Sigmoid colon (tissue), 7 donors: Measurements from ENCODE around the gene MARCHF6. TPM values are rescaled to one million over a fixed set of nuclear protein-coding genes. Genes with fewer than 3 reads are reported as not detected.
"Not testable (repeated sequence)": the region's sequence is repeated elsewhere in the genome, so short reads cannot be mapped to it uniquely, and the experiment has no call there.

Experiments
- DNase-seq: peaks from one replicate; pipeline ENCODE4 v3.0.0-alpha.2; 2019
- H3K27ac ChIP-seq, 4 donors: fragments of 200-600 bp; sonication (generic); one replicate each; pipeline ENCODE4 v1.5.1; 2016 to 2019; ENCODE audit warnings: mild to moderate bottlenecking in 1 of 4
- H3K27me3 ChIP-seq, 3 donors: fragments of 200-600 bp; sonication (generic); one replicate each; pipeline ENCODE4 v1.5.1; 2019; ENCODE audit warnings: mild to moderate bottlenecking in 1 of 3
- H3K36me3 ChIP-seq, 4 donors: fragments of 200-600 bp; sonication (generic); one replicate each; pipeline ENCODE4 v1.5.1; 2016 to 2019
- H3K4me1 ChIP-seq, 4 donors: fragments of 200-600 bp; sonication (generic); one replicate each; pipeline ENCODE4 v1.5.1; 2017 to 2019
- H3K4me3 ChIP-seq, 4 donors: fragments of 200-600 bp; sonication (generic); one replicate each; pipeline ENCODE4 v1.5.1; 2017 to 2019; ENCODE audit warnings: mild to moderate bottlenecking in 2 of 4, moderate library complexity in 1 of 4
- H3K9me3 ChIP-seq, 4 donors: fragments of 200-600 bp in 3 of 4; sonication (generic) in 3 of 4; one replicate each; pipeline versions ENCODE4 v1.5.1 to v1.6.1; 2013 to 2019
- CTCF ChIP-seq, 4 experiments: fragments of 450-650 bp in 3 of 4; fragments of 200-600 bp in 1 of 4; IDR thresholded peaks; one replicate each; pipeline ENCODE4 v1.5.1; 2016 to 2019; ENCODE audit warnings: antibody characterized with exemption in 4 of 4, mild to moderate bottlenecking in 3 of 4, moderate library complexity in 2 of 4
- EP300 ChIP-seq, 4 donors: sonication (generic); formaldehyde crosslinking; IDR thresholded peaks; one replicate each; pipeline ENCODE4 v1.6.1; 2017; ENCODE audit warnings: antibody characterized with exemption in 4 of 4
- POLR2A ChIP-seq, 2 donors: fragments of 450-650 bp; IDR thresholded peaks; one replicate each; pipeline ENCODE4 v1.6.1; 2016; ENCODE audit warnings: antibody characterized with exemption in 2 of 2, mild to moderate bottlenecking in 2 of 2, moderate library complexity in 2 of 2
- POLR2AphosphoS5 ChIP-seq, 4 donors: sonication (generic); formaldehyde crosslinking; IDR thresholded peaks; one replicate each; pipeline ENCODE4 v1.6.1; 2017; ENCODE audit warnings: antibody characterized with exemption in 4 of 4
- WGBS, 2 donors: extraction: QIAGEN DNeasy Blood & Tissue Kit; methylation state at CpG; one replicate each; pipeline ENCODE4 v1.1.7; 2013; 5-methylcytosine and 5-hydroxymethylcytosine counted together
- intact Hi-C: fragments of 100-400 bp; cut with DNase I; formaldehyde crosslinking; loops from one replicate; pipeline ENCODE4 v1.15.1; 2023
- polyA plus RNA-seq, 3 donors: library from polyadenylated mRNA; stranded (reverse); fragments of 200-250 nt; gene quantifications; one replicate each; pipeline ENCODE4 v1.2.3, GENCODE V29; 2013
- total RNA-seq, 4 donors: library from RNA; depleted of rRNA; stranded (reverse); fragments of >200 nt; gene quantifications; one replicate each; pipeline ENCODE4 v1.1.0, GENCODE V29; 2016
- donor health status: healthy with polysubstance abuse.
- donor health status: Bipolar disorder and iron deficiency.
- donor health status: healthy.

Gene MARCHF6
- total and polyA plus RNA-seq, 7 donors = 6.0 to 108 (median 77.0) TPM

GRCh38 chr5:10306806-10307205, 46.7 kb upstream of the MARCHF6 start:
- no peaks in the 10 kb centered on the region for H3K9me3 ChIP-seq
- peaks cover 0 to 19% (median 12%) of the 10 kb centered on the region in 4 donors for H3K4me1 ChIP-seq
- peak overlapping the region; percentile 79 to 85 (median 84) for H3K27ac ChIP-seq
- TF ChIP-seq POLR2AphosphoS5 (IDR thresholded peaks at IDR 0.05) = no peak
- no peak for TF ChIP-seq POLR2A (IDR thresholded peaks at IDR 0.05)
- TF ChIP-seq CTCF (IDR thresholded peaks at IDR 0.05) = no peak
- TF ChIP-seq EP300 (IDR thresholded peaks at IDR 0.05) = no peak
- no peaks in the 10 kb centered on the region for H3K27me3 ChIP-seq
- H3K36me3 ChIP-seq = no peaks in the 10 kb centered on the region
- H3K4me3 ChIP-seq = peak overlapping the region; percentile 55 to 75 (median 64)
- DNase-seq = no peak
- intact Hi-C loops = loop anchor here (5.0 kb wide), 1 partner anchor 45 kb away; the partner anchor contains the start of gene MARCHF6
- WGBS, 2 donors = 16 to 54% methylated on average over 8 of the region's 8 CpGs

- H3K27ac ChIP-seq = peak within 1 kb of the TSS; percentile 79 to 85 (median 84)
- H3K4me1 ChIP-seq = peaks cover 0 to 14% (median 11%) of the 10 kb centered on the region in 4 donors
- TF ChIP-seq CTCF (IDR thresholded peaks at IDR 0.05) (no peak), POLR2AphosphoS5 (IDR thresholded peaks at IDR 0.05) (no peak), EP300 (IDR thresholded peaks at IDR 0.05) (no peak), POLR2A (IDR thresholded peaks at IDR 0.05) (no peak)
- H3K36me3 ChIP-seq = no peaks in the 10 kb centered on the region
- no peaks in the 10 kb centered on the region for H3K9me3 ChIP-seq
- intact Hi-C loops = loop anchor here (5.0 kb wide), 1 partner anchor 45 kb away; the partner anchor contains the start of gene MARCHF6
- peak; percentile 69 for DNase-seq
- no peaks in the 10 kb centered on the region for H3K27me3 ChIP-seq
- peak within 1 kb of the TSS; percentile 55 to 75 (median 64) for H3K4me3 ChIP-seq
- WGBS, 2 donors = 1 to 2% methylated on average over 56 of the region's 56 CpGs
Measured at GRCh38 chr5:10307206-10308148, 46.0 kb upstream of the MARCHF6 start, which contains the start of gene CMBL. TSS of gene CMBL (minus strand) at chr5:10307902. CDS start at chr5:10290762, 17,140 bp downstream.

GRCh38 chr5:10308844-10309243, 44.7 kb upstream of the MARCHF6 start:
- no peaks in the 10 kb centered on the region for H3K36me3 ChIP-seq
- H3K4me1 ChIP-seq = peaks cover 0 to 14% (median 11%) of the 10 kb centered on the region in 4 donors
- DNase-seq = no peak
- 72 to 88% methylated on average over 6 of the region's 6 CpGs for WGBS, 2 donors
- no peak overlapping the region for H3K4me3 ChIP-seq
- no peak for TF ChIP-seq CTCF (IDR thresholded peaks at IDR 0.05)
- H3K9me3 ChIP-seq = no peaks in the 10 kb centered on the region
- intact Hi-C loops = loop anchor here (5.0 kb wide), 1 partner anchor 43 kb away; the partner anchor contains the start of gene MARCHF6
- no peaks in the 10 kb centered on the region for H3K27me3 ChIP-seq
- H3K27ac ChIP-seq = no peak overlapping the region

- Histone ChIP-seq H3K27me3 (no peaks in the 10 kb centered on the region), H3K27ac (no peak overlapping the region), H3K36me3 (no peaks in the 10 kb centered on the region), H3K4me1 (peaks cover 0 to 14% (median 11%) of the 10 kb centered on the region in 4 donors), H3K4me3 (no peak overlapping the region), H3K9me3 (no peaks in the 10 kb centered on the region)
- 43 to 67% methylated on average over 8 of the region's 8 CpGs for WGBS, 2 donors
- intact Hi-C loops = no loop called here
- TF ChIP-seq POLR2AphosphoS5 (IDR thresholded peaks at IDR 0.05) (no peak), POLR2A (IDR thresholded peaks at IDR 0.05) (no peak), CTCF (IDR thresholded peaks at IDR 0.05) (no peak), EP300 (IDR thresholded peaks at IDR 0.05) (no peak)
- DNase-seq = no peak
Measured at GRCh38 chr5:10310066-10310779, 43.3 kb upstream of the MARCHF6 start.

- H3K4me3 ChIP-seq, H3K9me3 ChIP-seq, DNase-seq, H3K27me3 ChIP-seq, intact Hi-C loops, H3K27ac ChIP-seq, H3K36me3 ChIP-seq: not testable (repeated sequence)
- WGBS, 2 donors = 76 to 88% methylated on average over 8 of the region's 8 CpGs
- H3K4me1 ChIP-seq = peaks cover 0 to 13% (median 10%) of the 10 kb centered on the region in 4 donors
Measured at GRCh38 chr5:10310835-10311570, 42.5 kb upstream of the MARCHF6 start.
